Activated T-cell treated with anti-CD3 and anti-CD28 coated beads for 1 hour (primary cell): ENCODE data around the gene CEP135.

ENCODE experiments used
- DNase-seq: peaks from one replicate; pipeline ENCODE4 v3.0.0-alpha.2; 2020; ENCODE audit warnings: low read depth

The CEP135 gene

GRCh38 chr4:56078866-56079265, 130.1 kb downstream of the CEP135 start:
- DNase-seq, result no peak

GRCh38 chr4:56080384-56080783, 131.6 kb downstream of the CEP135 start:
- no peak for DNase-seq

- DNase-seq, result no peak
Measured at GRCh38 chr4:56082829-56083228, 134.1 kb downstream of the CEP135 start.
